ENCODE results near the gene HOXC4. TPM values are rescaled to one million over a fixed set of nuclear protein-coding genes. Genes with fewer than 3 reads are reported as not detected.

HOXC4 gene
- total RNA-seq, 3 donors from 2014 or later: 1.8 to 2.3 (median 1.9) TPM

- Histone ChIP-seq H3K4me3 (peak overlapping the region in 2 of 3 donors; percentile 35 to 47), H3K4me1 (no peaks in the 10 kb centered on the region), H3K9me3 (no peaks in the 10 kb centered on the region), H3K27ac (peak overlapping the region in 1 of 2 donors; percentile 40), H3K36me3 (no peaks in the 10 kb centered on the region), H3K27me3 (no peaks in the 10 kb centered on the region)
- intact Hi-C loops (cut with DNase I; ENCODE audit: low total_unique reads): no loop called here
- TF ChIP-seq POLR2AphosphoS5 (IDR thresholded peaks at IDR 0.05) (no peak), CTCF (IDR thresholded peaks at IDR 0.05) (no peak), POLR2A (IDR thresholded peaks at IDR 0.05) (no peak)
- no peak for DNase-seq (ENCODE audit: low spot score in 2 of 2)
Observed at GRCh38 chr12:54046809-54047159, 6.9 kb upstream of the HOXC4 start.

- TF ChIP-seq POLR2A (IDR thresholded peaks at IDR 0.05) (no peak), POLR2AphosphoS5 (IDR thresholded peaks at IDR 0.05) (no peak), CTCF (IDR thresholded peaks at IDR 0.05) (no peak)
- Histone ChIP-seq H3K36me3 (no peaks in the 10 kb centered on the region), H3K27ac (peak overlapping the region in 1 of 2 donors; percentile 40), H3K9me3 (no peaks in the 10 kb centered on the region), H3K4me3 (peak overlapping the region in 2 of 3 donors; percentile 35 to 47), H3K27me3 (no peaks in the 10 kb centered on the region), H3K4me1 (peaks cover 0 to under 1% of the 10 kb centered on the region in 2 donors)
- intact Hi-C loops (cut with DNase I; ENCODE audit: low total_unique reads): no loop called here
- no peak for DNase-seq (ENCODE audit: low spot score in 2 of 2)
Observed at GRCh38 chr12:54047160-54047963, 6.3 kb upstream of the HOXC4 start.

- Histone ChIP-seq H3K27ac (no peak overlapping the region), H3K4me3 (peak overlapping the region in 1 of 3 donors; percentile 35), H3K4me1 (peaks cover 0 to 7% of the 10 kb centered on the region in 2 donors), H3K27me3 (no peaks in the 10 kb centered on the region), H3K36me3 (no peaks in the 10 kb centered on the region), H3K9me3 (no peaks in the 10 kb centered on the region)
- intact Hi-C loops (cut with DNase I; ENCODE audit: low total_unique reads): no loop called here
- no peak for DNase-seq (ENCODE audit: low spot score in 2 of 2)
- no peak for TF ChIP-seq POLR2AphosphoS5 (IDR thresholded peaks at IDR 0.05)
Observed at GRCh38 chr12:54047964-54048303, 5.7 kb upstream of the HOXC4 start.

- no peak for DNase-seq (ENCODE audit: low spot score in 2 of 2)
- Histone ChIP-seq H3K4me3 (no peak overlapping the region), H3K36me3 (no peaks in the 10 kb centered on the region), H3K4me1 (peaks cover 0 to 8% of the 10 kb centered on the region in 2 donors), H3K27ac (no peak overlapping the region), H3K27me3 (no peaks in the 10 kb centered on the region), H3K9me3 (no peaks in the 10 kb centered on the region)
- TF ChIP-seq POLR2A (IDR thresholded peaks at IDR 0.05): no peak
- no peak for TF ChIP-seq POLR2AphosphoS5 (IDR thresholded peaks at IDR 0.05)
- TF ChIP-seq CTCF (IDR thresholded peaks at IDR 0.05): no peak
- intact Hi-C loops (cut with DNase I; ENCODE audit: low total_unique reads): no loop called here
Observed at GRCh38 chr12:54048406-54049093, 5.1 kb upstream of the HOXC4 start.

- Histone ChIP-seq H3K36me3 (no peaks in the 10 kb centered on the region), H3K27ac (no peak overlapping the region), H3K27me3 (no peaks in the 10 kb centered on the region), H3K9me3 (no peaks in the 10 kb centered on the region), H3K4me1 (peaks cover 0 to 8% of the 10 kb centered on the region in 2 donors), H3K4me3 (no peak overlapping the region)
- no peak for DNase-seq (ENCODE audit: low spot score in 2 of 2)
- intact Hi-C loops (cut with DNase I; ENCODE audit: low total_unique reads): no loop called here
- TF ChIP-seq CTCF (IDR thresholded peaks at IDR 0.05) (no peak), POLR2A (IDR thresholded peaks at IDR 0.05) (no peak), POLR2AphosphoS5 (IDR thresholded peaks at IDR 0.05) (no peak)
Observed at GRCh38 chr12:54049108-54049507, 4.5 kb upstream of the HOXC4 start.
